Endodermal cell (in vitro differentiated cells): Measurements from ENCODE around the gene TNNI3K. TPM values are rescaled to one million over a fixed set of nuclear protein-coding genes. Genes with fewer than 3 reads are reported as not detected.

Experiments
- DNase-seq: peaks from one replicate; pipeline ENCODE4 v3.0.0-alpha.2; 2017
- H3K27ac ChIP-seq: 2 replicates; pipeline ENCODE4 v1.5.1; 2013; ENCODE audit warnings: mild to moderate bottlenecking, low read depth, low read length, moderate library complexity
- H3K27me3 ChIP-seq: 2 replicates; pipeline ENCODE4 v1.6.1; 2013; ENCODE audit warnings: mild to moderate bottlenecking, low read length, moderate library complexity; ENCODE audit not compliant: insufficient read depth, control insufficient read depth, poor library complexity, severe bottlenecking
- H3K36me3 ChIP-seq: 2 replicates; pipeline ENCODE4 v1.7.0; 2013; ENCODE audit warnings: mild to moderate bottlenecking, low read length, moderate library complexity; ENCODE audit not compliant: control insufficient read depth, insufficient read depth
- H3K4me1 ChIP-seq: one replicate; pipeline ENCODE4 v1.7.0; 2013; ENCODE audit warnings: low read length; ENCODE audit not compliant: control insufficient read depth, insufficient read depth
- H3K4me3 ChIP-seq: 2 replicates; pipeline ENCODE4 v1.5.1; 2013; ENCODE audit warnings: mild to moderate bottlenecking, low read length, moderate library complexity
- H3K9ac ChIP-seq: 2 replicates; pipeline ENCODE4 v1.6.1; 2013; ENCODE audit warnings: mild to moderate bottlenecking, low read length, moderate library complexity; ENCODE audit not compliant: poor library complexity, severe bottlenecking; ENCODE audit errors: extremely low read depth
- H3K9me3 ChIP-seq: 2 replicates; pipeline ENCODE4 v1.6.1; 2013; ENCODE audit warnings: mild to moderate bottlenecking, low read length, moderate library complexity; ENCODE audit not compliant: control insufficient read depth
- H3K27ac Mint-ChIP-seq: 2 replicates; pipeline ENCODE4 v1.8.0; 2020; ENCODE audit warnings: mixed read lengths
- H3K27me3 Mint-ChIP-seq: 2 replicates; pipeline ENCODE4 v1.8.0; 2021; ENCODE audit warnings: mild to moderate bottlenecking, mixed read lengths; ENCODE audit not compliant: insufficient read depth
- H3K36me3 Mint-ChIP-seq: 2 replicates; pipeline ENCODE4 v1.8.0; 2020; ENCODE audit warnings: low read depth, mixed read lengths
- H3K4me1 Mint-ChIP-seq: 2 replicates; pipeline ENCODE4 v1.8.0; 2020; ENCODE audit warnings: mixed read lengths
- H3K4me3 Mint-ChIP-seq: 2 replicates; pipeline ENCODE4 v1.8.0; 2020; ENCODE audit warnings: mild to moderate bottlenecking, moderate library complexity, mixed read lengths
- H3K9me3 Mint-ChIP-seq: 2 replicates; pipeline ENCODE4 v1.8.0; 2020; ENCODE audit warnings: mild to moderate bottlenecking, mixed read lengths
- WGBS, 2 experiments: methylation state at CpG; one replicate each; pipeline versions ENCODE4 v1.1.5 to v1.1.7; 2013; ENCODE audit warnings: missing lambda C conversion rate in 2 of 2, mixed read lengths in 1 of 2; ENCODE audit not compliant: insufficient coverage in 1 of 2, insufficient read length in 1 of 2; 5-methylcytosine and 5-hydroxymethylcytosine counted together
- total RNA-seq, 2 donors: library from RNA; stranded (reverse); fragmentation: NEBNext Ultra II Directional in 1 of 2; extraction: Animal tissue kit (Norgen Biotek cat#: 25700) in 1 of 2; gene quantifications; 2 replicates in 1 of 2; 3 replicates in 1 of 2; pipeline ENCODE4 v1.2.1, GENCODE V29; 2021
- TF ChIP-seq, protein P1 (sequence below): fragments of 200-600 bp; sonication (generic); conservative IDR thresholded peaks from 2 replicates; pipeline ENCODE4 v1.5.0; 2021; ENCODE audit warnings: antibody characterized with exemption, mild to moderate bottlenecking

TNNI3K gene
- total RNA-seq, 2 donors from 2014 or later: 1.1 TPM; not detected in 1

DNA sequence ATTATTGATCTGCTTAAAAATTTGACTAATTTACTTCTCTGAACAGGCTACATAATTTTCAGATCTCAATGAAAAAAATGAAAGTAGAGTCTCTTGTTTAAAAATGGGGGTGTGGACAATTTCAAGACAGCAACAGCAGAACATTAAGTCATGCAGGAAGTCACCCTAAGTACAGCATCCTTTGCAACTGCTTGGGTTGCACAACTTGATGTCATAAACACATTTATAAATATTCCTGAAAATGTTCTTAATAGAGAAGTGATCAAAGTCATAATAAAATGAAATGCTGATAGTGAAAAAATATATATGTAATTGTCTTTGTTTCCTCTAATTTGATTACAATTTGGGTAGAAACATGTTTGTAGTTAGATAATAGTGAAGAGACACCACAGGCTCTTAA is 79.3 kb downstream of the TNNI3K start:
- Histone ChIP-seq H3K27ac (no peak overlapping the region), H3K9ac (no peak overlapping the region), H3K27me3 (no peaks in the 10 kb centered on the region), H3K4me3 (no peak overlapping the region), H3K4me1 (no peaks in the 10 kb centered on the region), H3K9me3 (no peaks in the 10 kb centered on the region), H3K36me3 (no peaks in the 10 kb centered on the region)
- Mint-ChIP-seq H3K27me3 (no peaks in the 10 kb centered on the region), H3K36me3 (no peaks in the 10 kb centered on the region), H3K27ac (no peak overlapping the region), H3K4me3 (no peak overlapping the region), H3K4me1 (no peaks in the 10 kb centered on the region), H3K9me3 (peaks cover 3% of the 10 kb centered on the region)
- DNase-seq: no peak
- TF ChIP-seq, protein P1, sequence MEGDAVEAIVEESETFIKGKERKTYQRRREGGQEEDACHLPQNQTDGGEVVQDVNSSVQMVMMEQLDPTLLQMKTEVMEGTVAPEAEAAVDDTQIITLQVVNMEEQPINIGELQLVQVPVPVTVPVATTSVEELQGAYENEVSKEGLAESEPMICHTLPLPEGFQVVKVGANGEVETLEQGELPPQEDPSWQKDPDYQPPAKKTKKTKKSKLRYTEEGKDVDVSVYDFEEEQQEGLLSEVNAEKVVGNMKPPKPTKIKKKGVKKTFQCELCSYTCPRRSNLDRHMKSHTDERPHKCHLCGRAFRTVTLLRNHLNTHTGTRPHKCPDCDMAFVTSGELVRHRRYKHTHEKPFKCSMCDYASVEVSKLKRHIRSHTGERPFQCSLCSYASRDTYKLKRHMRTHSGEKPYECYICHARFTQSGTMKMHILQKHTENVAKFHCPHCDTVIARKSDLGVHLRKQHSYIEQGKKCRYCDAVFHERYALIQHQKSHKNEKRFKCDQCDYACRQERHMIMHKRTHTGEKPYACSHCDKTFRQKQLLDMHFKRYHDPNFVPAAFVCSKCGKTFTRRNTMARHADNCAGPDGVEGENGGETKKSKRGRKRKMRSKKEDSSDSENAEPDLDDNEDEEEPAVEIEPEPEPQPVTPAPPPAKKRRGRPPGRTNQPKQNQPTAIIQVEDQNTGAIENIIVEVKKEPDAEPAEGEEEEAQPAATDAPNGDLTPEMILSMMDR: no peak

DNA sequence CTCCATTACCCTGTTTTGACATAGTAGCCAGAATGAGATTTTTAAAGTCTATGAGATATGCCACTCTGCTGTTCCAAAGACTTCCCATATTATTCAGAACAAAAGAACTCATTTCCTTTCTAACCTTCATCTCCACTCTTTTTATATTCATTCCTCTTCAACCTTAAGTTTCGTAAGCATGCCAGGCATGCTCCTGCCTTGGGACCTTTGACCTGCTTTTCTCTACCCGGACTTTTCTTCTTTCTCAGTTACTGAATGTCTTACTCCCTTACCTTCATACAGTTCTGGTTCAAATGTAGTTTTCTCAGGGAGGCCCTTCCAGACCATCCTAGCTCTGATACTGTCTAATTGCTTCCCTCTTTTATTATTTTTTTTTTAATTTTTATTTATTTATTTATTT is 81.1 kb downstream of the TNNI3K start:
- Histone ChIP-seq H3K9me3 (no peaks in the 10 kb centered on the region), H3K4me1 (no peaks in the 10 kb centered on the region), H3K9ac (no peak overlapping the region), H3K36me3 (no peaks in the 10 kb centered on the region), H3K27me3 (no peaks in the 10 kb centered on the region), H3K4me3 (no peak overlapping the region), H3K27ac (no peak overlapping the region)
- 91 to 93% methylated on average over 2 of the region's 2 CpGs for WGBS, 2 experiments
- H3K4me3 Mint-ChIP-seq: no peak overlapping the region
- no peaks in the 10 kb centered on the region for H3K27me3 Mint-ChIP-seq
- TF ChIP-seq, protein P1: no peak
- no peaks in the 10 kb centered on the region for H3K36me3 Mint-ChIP-seq
- DNase-seq: no peak
- H3K9me3 Mint-ChIP-seq: no peaks in the 10 kb centered on the region
- no peaks in the 10 kb centered on the region for H3K4me1 Mint-ChIP-seq
- no peak overlapping the region for H3K27ac Mint-ChIP-seq

DNA sequence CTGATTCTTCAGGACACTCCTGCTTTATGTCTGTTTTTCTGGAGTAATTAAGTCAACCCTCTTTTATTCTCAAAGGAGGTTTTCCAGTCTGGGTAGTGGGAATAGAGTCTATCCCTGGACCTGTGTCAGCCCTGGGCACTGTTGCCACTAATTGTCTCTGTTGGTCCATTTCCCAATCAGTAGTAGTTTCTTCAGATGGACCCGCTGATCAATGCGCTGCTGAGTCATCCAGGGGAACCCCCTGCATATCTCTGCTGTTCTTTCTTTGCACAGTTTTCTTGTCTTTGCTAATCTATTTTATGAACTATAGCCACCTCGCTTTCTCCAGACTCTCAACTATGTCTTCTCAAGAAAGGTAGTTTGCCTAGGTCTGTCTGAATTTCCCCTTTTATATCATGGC is 82.5 kb downstream of the TNNI3K start:
- DNase-seq: no peak
- H3K4me1 ChIP-seq: no peaks in the 10 kb centered on the region
- TF ChIP-seq, protein P1: no peak
- H3K36me3 ChIP-seq: no peaks in the 10 kb centered on the region
- Mint-ChIP-seq H3K27me3 (no peaks in the 10 kb centered on the region), H3K27ac (no peak overlapping the region), H3K4me1 (no peaks in the 10 kb centered on the region), H3K4me3 (no peak overlapping the region), H3K36me3 (no peaks in the 10 kb centered on the region), H3K9me3 (no peaks in the 10 kb centered on the region)
- H3K9me3 ChIP-seq: no peaks in the 10 kb centered on the region
- H3K9ac ChIP-seq: no peak overlapping the region
- WGBS, 2 experiments: 92 to 94% methylated on average over 2 to 3 of the region's 3 CpGs
- H3K27ac ChIP-seq: no peak overlapping the region
- H3K4me3 ChIP-seq: no peak overlapping the region
- no peaks in the 10 kb centered on the region for H3K27me3 ChIP-seq
